ENCODE data around the gene EFCAB11.

EFCAB11 gene

DNA sequence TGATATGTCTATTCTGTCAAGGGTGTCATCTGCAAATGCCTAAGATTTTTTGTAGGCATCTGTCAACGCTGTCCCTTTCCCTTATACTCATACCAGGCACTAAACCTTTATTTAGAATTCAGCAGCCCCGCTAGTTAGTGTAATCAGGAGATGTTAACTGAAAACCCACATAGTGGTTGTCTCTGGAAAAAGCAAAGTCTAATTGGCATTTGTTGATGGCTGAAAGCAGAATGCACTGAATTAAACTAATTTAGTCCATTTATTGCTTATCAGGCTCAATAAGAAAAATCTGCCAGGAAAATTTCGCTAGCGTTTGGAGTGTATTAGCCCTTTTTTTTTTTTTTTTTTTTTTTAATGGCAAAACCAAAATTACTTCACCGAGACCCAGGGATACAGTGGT lies 35.7 kb upstream of the EFCAB11 start:
- no peak for TF ChIP-seq CTCF (IDR thresholded peaks at IDR 0.05; ENCODE audit: low read depth, low read length)
- H3K4me3 ChIP-seq (replicated peaks in 1 of 2; ENCODE audit: low read depth in 2 of 2, low read length in 2 of 2): no peak overlapping the region
- no peak for DNase-seq (ENCODE audit: low read depth in 2 of 2)

DNA sequence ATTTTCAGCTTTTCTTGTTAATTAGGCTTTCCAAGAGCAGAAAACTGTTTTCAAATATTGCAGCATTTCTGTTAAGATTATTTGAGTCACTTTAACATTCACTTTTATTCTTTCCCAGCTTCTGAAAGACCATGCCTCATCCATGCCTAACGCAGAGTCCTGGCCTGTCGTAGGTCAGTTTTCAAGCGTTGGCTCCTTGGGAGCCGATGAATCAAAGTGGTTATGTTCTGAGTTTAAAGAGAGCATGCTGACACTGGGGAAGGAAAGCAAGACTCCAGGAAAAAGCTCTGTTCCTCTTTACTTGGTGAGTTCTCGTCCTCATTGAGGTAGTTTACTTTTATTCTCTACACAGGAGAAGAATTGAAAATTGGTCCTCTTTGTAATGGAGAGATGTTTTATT lies 34.3 kb upstream of the EFCAB11 start:
- no peak for TF ChIP-seq CTCF (IDR thresholded peaks at IDR 0.05; ENCODE audit: low read depth, low read length)
- DNase-seq (ENCODE audit: low read depth in 2 of 2): no peak

GRCh38 chr14:89987161-89987475 lies 32.6 kb upstream of the EFCAB11 start:
- no peak for DNase-seq (ENCODE audit: low read depth in 2 of 2)

More for the DNA sequence above, 34.3 kb upstream of the EFCAB11 start:
- no peak overlapping the region for H3K4me3 ChIP-seq (replicated peaks in 1 of 2; ENCODE audit: low read depth in 2 of 2, low read length in 2 of 2)

DNA sequence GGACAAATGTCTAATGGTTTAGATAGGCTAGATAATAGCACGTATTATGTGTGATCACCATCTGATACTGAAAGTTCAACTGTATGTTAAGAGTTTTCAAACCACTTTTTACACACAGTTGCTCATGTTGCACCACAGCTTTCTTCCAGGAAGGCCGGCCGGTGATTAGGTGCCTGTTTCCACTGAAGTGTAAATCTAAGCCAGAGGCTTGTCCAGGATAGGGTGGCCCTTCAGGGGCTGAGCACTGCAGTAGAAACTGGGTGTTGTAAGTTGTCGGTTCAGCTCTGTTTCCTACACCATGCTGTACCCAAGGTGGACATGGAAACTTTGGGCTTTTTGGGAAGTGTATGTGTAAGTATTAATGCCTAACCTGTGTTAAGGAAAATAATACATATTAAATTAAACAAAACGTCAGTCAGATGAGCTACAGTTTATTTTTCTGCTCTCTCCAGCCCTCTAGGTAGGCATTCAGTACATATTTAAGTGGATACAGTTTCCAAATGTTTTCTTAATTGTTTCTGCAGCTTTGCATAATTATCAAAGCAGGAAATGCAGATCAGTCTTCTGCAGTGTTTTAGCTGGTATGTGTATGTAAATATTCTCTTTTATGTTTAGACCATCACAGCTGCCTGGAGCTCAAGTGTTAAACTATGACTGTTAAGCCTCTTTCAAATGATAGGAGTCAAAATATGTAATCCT lies 32.1 kb upstream of the EFCAB11 start:
- H3K4me3 ChIP-seq (replicated peaks in 1 of 2; ENCODE audit: low read depth in 2 of 2, low read length in 2 of 2): no peak overlapping the region
- no peak for DNase-seq (ENCODE audit: low read depth in 2 of 2)
- no peak for TF ChIP-seq CTCF (IDR thresholded peaks at IDR 0.05; ENCODE audit: low read depth, low read length)

More at GRCh38 chr14:89987161-89987475, 32.6 kb upstream of the EFCAB11 start:
- H3K4me3 ChIP-seq (replicated peaks in 1 of 2; ENCODE audit: low read depth in 2 of 2, low read length in 2 of 2): no peak overlapping the region
- no peak for TF ChIP-seq CTCF (IDR thresholded peaks at IDR 0.05; ENCODE audit: low read depth, low read length)

GRCh38 chr14:89983375-89983774 lies 28.8 kb upstream of the EFCAB11 start:
- no peak overlapping the region for H3K4me3 ChIP-seq (replicated peaks in 1 of 2; ENCODE audit: low read depth in 2 of 2, low read length in 2 of 2)
- TF ChIP-seq CTCF (IDR thresholded peaks at IDR 0.05; ENCODE audit: low read depth, low read length): no peak
- no peak for DNase-seq (ENCODE audit: low read depth in 2 of 2)

DNA sequence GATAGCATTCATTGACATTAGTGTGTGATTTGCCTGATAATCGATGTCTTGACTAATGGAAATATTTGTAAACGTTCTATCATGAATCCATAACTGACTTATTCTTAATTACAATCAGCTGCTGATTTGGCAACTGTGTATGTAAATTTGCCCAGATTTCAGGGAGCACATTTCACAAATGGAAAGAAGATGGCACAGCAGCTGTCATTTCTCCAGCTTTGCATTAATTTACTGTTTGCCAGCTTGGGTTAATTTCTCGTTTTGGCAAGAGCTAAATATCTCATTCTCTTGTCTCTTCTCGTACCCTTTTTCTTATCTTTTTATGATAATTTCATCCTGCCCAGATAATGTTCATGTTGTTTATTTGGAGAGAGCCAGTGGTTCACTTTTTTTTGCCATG lies 24.1 kb upstream of the EFCAB11 start:
- DNase-seq (ENCODE audit: low read depth in 2 of 2): no peak
- H3K4me3 ChIP-seq (replicated peaks in 1 of 2; ENCODE audit: low read depth in 2 of 2, low read length in 2 of 2): no peak overlapping the region
- no peak for TF ChIP-seq CTCF (IDR thresholded peaks at IDR 0.05; ENCODE audit: low read depth, low read length)

DNA sequence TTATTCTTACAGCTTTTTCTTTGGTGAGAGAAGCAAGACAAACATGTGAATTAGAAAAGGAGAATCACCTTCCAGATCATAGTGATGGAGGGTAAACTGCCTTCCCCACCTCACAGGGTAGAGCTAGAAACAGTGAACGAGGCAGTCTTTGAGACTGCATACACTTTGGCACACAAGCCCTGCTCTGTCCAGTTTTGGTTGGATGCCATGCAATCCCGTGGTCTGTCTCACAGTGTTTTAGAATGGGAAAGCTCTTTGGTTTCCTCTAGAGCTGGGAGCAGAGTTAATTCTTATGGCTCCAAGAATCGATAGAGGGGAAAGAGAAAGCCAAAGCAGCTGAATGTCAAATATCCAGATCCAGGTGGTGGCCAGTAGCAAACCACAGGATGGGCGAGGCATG lies 23.1 kb upstream of the EFCAB11 start:
- DNase-seq (ENCODE audit: low read depth in 2 of 2): no peak
- TF ChIP-seq CTCF (IDR thresholded peaks at IDR 0.05; ENCODE audit: low read depth, low read length): no peak
- no peak overlapping the region for H3K4me3 ChIP-seq (replicated peaks in 1 of 2; ENCODE audit: low read depth in 2 of 2, low read length in 2 of 2)
